Left ventricle myocardium superior (tissue), 1 donor: ENCODE data around the gene LHX4. TPM values are rescaled to one million over a fixed set of nuclear protein-coding genes. Genes with fewer than 3 reads are reported as not detected.

Source experiments
- ATAC-seq: fragments of 200-7000 bp; cut with Tn5 transposase; one replicate; pipeline ENCODE4 v1.9.1; 2020; ENCODE audit warnings: mild to moderate bottlenecking, moderate library complexity
- DNase-seq: peaks from one replicate; pipeline ENCODE4 v3.0.0-alpha.2; 2020
- intact Hi-C: fragments of 100-400 bp; cut with micrococcal nuclease; formaldehyde crosslinking; loops from one replicate; pipeline ENCODE4 v1.11.0; 2022
- total RNA-seq: library from RNA; stranded (reverse); fragmentation: NEBNext Ultra II Directional; extraction: Animal tissue kit (Norgen Biotek cat#: 25700); gene quantifications from one replicate; pipeline ENCODE4 v1.2.1, GENCODE V29; 2021
- donor health status: DM: no; HTN: yes; CAD: no; lungs with severe emphysema.

Gene LHX4
- total RNA-seq, 1 donor from 2014 or later: not detected

GRCh38 chr1:180237869-180238476, 7.9 kb downstream of the LHX4 start:
- DNase-seq: no peak
- intact Hi-C loops: no loop called here
- no peak for ATAC-seq

- DNase-seq: no peak
- ATAC-seq: no peak
- intact Hi-C loops: no loop called here
Measured at GRCh38 chr1:180238675-180239074, 8.6 kb downstream of the LHX4 start.

GRCh38 chr1:180239145-180240096, 9.4 kb downstream of the LHX4 start:
- DNase-seq: no peak
- no peak for ATAC-seq
- intact Hi-C loops: no loop called here

- intact Hi-C loops: no loop called here
- DNase-seq: no peak
- ATAC-seq: no peak
Measured at GRCh38 chr1:180241716-180242544, 11.9 kb downstream of the LHX4 start.

GRCh38 chr1:180243517-180244221, 13.6 kb downstream of the LHX4 start:
- intact Hi-C loops: no loop called here
- ATAC-seq: no peak
- DNase-seq: no peak

GRCh38 chr1:180244840-180245239, 14.8 kb downstream of the LHX4 start:
- intact Hi-C loops: no loop called here
- ATAC-seq (no peak), DNase-seq (no peak)

GRCh38 chr1:180246579-180246978, 16.5 kb downstream of the LHX4 start:
- no peak for DNase-seq
- ATAC-seq: no peak

GRCh38 chr1:180247061-180247460, 17.0 kb downstream of the LHX4 start:
- intact Hi-C loops: no loop called here
- DNase-seq (no peak), ATAC-seq (no peak)

More at GRCh38 chr1:180246579-180246978, 16.5 kb downstream of the LHX4 start:
- intact Hi-C loops: no loop called here

GRCh38 chr1:180247580-180247979, 17.5 kb downstream of the LHX4 start:
- intact Hi-C loops: no loop called here
- ATAC-seq (no peak), DNase-seq (no peak)

GRCh38 chr1:180248176-180248575, 18.1 kb downstream of the LHX4 start:
- DNase-seq (no peak), ATAC-seq (no peak)
- intact Hi-C loops: no loop called here

GRCh38 chr1:180248731-180249681, 18.9 kb downstream of the LHX4 start:
- DNase-seq: no peak
- intact Hi-C loops: no loop called here

GRCh38 chr1:180249725-180250498, 19.8 kb downstream of the LHX4 start:
- DNase-seq: no peak
- intact Hi-C loops: loop anchor here (5.0 kb wide), 1 partner anchor 227 kb away; no protein-coding TSS in a partner anchor

More at GRCh38 chr1:180248731-180249681, 18.9 kb downstream of the LHX4 start:
- ATAC-seq: no peak

GRCh38 chr1:180250499-180250770, 20.4 kb downstream of the LHX4 start:
- intact Hi-C loops: loop anchor here (5.0 kb wide), 1 partner anchor 227 kb away; no protein-coding TSS in a partner anchor
- ATAC-seq (no peak), DNase-seq (no peak)

More at GRCh38 chr1:180249725-180250498, 19.8 kb downstream of the LHX4 start:
- ATAC-seq: no peak

- intact Hi-C loops: loop anchor here (5.0 kb wide), 1 partner anchor 226 kb away; no protein-coding TSS in a partner anchor
- DNase-seq: no peak
- ATAC-seq: no peak
Measured at GRCh38 chr1:180250883-180251509, 20.9 kb downstream of the LHX4 start.

GRCh38 chr1:180251526-180252305, 21.7 kb downstream of the LHX4 start:
- DNase-seq: no peak
- intact Hi-C loops: loop anchor here (5.0 kb wide), 1 partner anchor 226 kb away; no protein-coding TSS in a partner anchor

More at GRCh38 chr1:180251526-180252305, 21.7 kb downstream of the LHX4 start:
- no peak for ATAC-seq
